ENCODE measurements around the gene KCND1.

DNA sequence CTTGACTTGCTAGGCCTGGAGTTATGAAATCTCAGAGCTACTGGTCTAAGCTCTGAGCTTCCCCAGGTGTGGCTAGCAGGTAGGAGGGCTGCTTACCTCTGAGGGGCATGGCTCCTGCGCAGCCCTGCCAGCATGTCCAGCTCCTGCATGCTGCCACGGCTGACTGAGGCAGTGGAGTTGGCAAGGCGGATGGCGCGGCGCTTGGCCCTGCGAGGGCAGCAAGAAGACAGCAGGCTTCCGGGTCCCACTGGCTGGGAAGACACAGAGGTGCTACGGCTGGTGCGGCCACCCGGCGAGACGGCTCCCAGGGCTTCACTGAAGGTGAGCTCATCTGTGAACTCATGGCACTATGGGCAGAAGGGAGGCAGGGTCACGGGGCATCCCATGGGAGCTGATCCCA is 5.7 kb downstream of the KCND1 start:
- TF ChIP-seq, protein P1, sequence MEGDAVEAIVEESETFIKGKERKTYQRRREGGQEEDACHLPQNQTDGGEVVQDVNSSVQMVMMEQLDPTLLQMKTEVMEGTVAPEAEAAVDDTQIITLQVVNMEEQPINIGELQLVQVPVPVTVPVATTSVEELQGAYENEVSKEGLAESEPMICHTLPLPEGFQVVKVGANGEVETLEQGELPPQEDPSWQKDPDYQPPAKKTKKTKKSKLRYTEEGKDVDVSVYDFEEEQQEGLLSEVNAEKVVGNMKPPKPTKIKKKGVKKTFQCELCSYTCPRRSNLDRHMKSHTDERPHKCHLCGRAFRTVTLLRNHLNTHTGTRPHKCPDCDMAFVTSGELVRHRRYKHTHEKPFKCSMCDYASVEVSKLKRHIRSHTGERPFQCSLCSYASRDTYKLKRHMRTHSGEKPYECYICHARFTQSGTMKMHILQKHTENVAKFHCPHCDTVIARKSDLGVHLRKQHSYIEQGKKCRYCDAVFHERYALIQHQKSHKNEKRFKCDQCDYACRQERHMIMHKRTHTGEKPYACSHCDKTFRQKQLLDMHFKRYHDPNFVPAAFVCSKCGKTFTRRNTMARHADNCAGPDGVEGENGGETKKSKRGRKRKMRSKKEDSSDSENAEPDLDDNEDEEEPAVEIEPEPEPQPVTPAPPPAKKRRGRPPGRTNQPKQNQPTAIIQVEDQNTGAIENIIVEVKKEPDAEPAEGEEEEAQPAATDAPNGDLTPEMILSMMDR (IDR thresholded peaks at IDR 0.05; ENCODE audit: insufficient read depth, low read depth, low read length), result no peak
- no peak for TF ChIP-seq EZH2 (IDR thresholded peaks at IDR 0.05; ENCODE audit: insufficient read depth, low read length)
